Spleen (tissue), 11 donors: ENCODE measurements around the gene TAS1R1. TPM values are rescaled to one million over a fixed set of nuclear protein-coding genes. Genes with fewer than 3 reads are reported as not detected.

ENCODE experiments used
- DNase-seq: peaks from one replicate; pipeline ENCODE4 v3.0.0-alpha.2; 2020
- H3K27ac ChIP-seq, 8 donors: fragments of 200-600 bp; sonication (generic) in 7 of 8; 1 replicate in 4 of 8; 2 replicates in 4 of 8; pipeline versions ENCODE4 v1.5.0 to v1.8.0; 2016 to 2021; ENCODE audit warnings: inconsistent platforms in 4 of 8, mild to moderate bottlenecking in 4 of 8, moderate library complexity in 1 of 8
- H3K27me3 ChIP-seq, 7 donors: fragments of 200-600 bp; sonication (generic) in 6 of 7; replicated peaks in 1 of 7; 1 replicate in 4 of 7; 2 replicates in 3 of 7; pipeline versions ENCODE4 v1.5.0 to v1.8.0; 2016 to 2021; ENCODE audit warnings: inconsistent platforms in 3 of 7, mild to moderate bottlenecking in 1 of 7
- H3K36me3 ChIP-seq, 6 donors: fragments of 200-600 bp; sonication (generic) in 5 of 6; 1 replicate in 4 of 6; 2 replicates in 2 of 6; pipeline versions ENCODE4 v1.5.0 to v1.8.0; 2016 to 2021; ENCODE audit warnings: inconsistent platforms in 2 of 6
- H3K4me1 ChIP-seq, 6 donors: fragments of 200-600 bp; sonication (generic) in 5 of 6; 1 replicate in 3 of 6; 2 replicates in 3 of 6; pipeline versions ENCODE4 v1.5.0 to v1.8.0; 2016 to 2021; ENCODE audit warnings: inconsistent platforms in 3 of 6
- H3K4me3 ChIP-seq, 8 donors: fragments of 200-600 bp; sonication (generic) in 7 of 8; 1 replicate in 4 of 8; 2 replicates in 4 of 8; pipeline versions ENCODE4 v1.5.0 to v1.8.0; 2016 to 2021; ENCODE audit warnings: inconsistent platforms in 4 of 8, mild to moderate bottlenecking in 4 of 8, moderate library complexity in 2 of 8
- H3K9me3 ChIP-seq, 8 donors: fragments of 200-600 bp; sonication (generic) in 7 of 8; 1 replicate in 4 of 8; 2 replicates in 4 of 8; pipeline versions ENCODE4 v1.5.0 to v1.8.0; 2016 to 2021; ENCODE audit warnings: inconsistent platforms in 4 of 8
- CTCF ChIP-seq, 11 experiments: fragments of 200-600 bp in 7 of 11; fragments of 450-650 bp in 4 of 11; sonication (generic) in 4 of 11; IDR thresholded peaks in 8 of 11; conservative IDR thresholded peaks in 3 of 11; 1 replicate in 7 of 11; 2 replicates in 4 of 11; pipeline versions ENCODE4 v1.4.0 to v1.8.0; 2016 to 2021; ENCODE audit warnings: antibody characterized with exemption in 11 of 11, inconsistent platforms in 4 of 11, mild to moderate bottlenecking in 1 of 11
- POLR2A ChIP-seq, 3 donors: fragments of 450-650 bp; IDR thresholded peaks; one replicate each; pipeline ENCODE4 v1.5.1; 2017; ENCODE audit warnings: antibody characterized with exemption in 3 of 3, mild to moderate bottlenecking in 1 of 3
- POLR2AphosphoS5 ChIP-seq, 3 donors: sonication (generic); formaldehyde crosslinking; IDR thresholded peaks; one replicate each; pipeline ENCODE4 v1.5.1; 2017; ENCODE audit warnings: antibody characterized with exemption in 3 of 3
- WGBS, 5 donors: extraction: QIAGEN DNeasy Blood & Tissue Kit in 3 of 5; methylation state at CpG; one replicate each; pipeline versions ENCODE4 v1.1.5 to v1.1.7; 2013 to 2018; 5-methylcytosine and 5-hydroxymethylcytosine counted together
- intact Hi-C: fragments of 100-400 bp; cut with DNase I; formaldehyde crosslinking; loops from one replicate; pipeline ENCODE4 v1.15.0; 2023; ENCODE audit warnings: low total_unique reads
- polyA plus RNA-seq, 3 donors: library from polyadenylated mRNA; stranded (reverse); fragments of 200-250 nt; gene quantifications; one replicate each; pipeline ENCODE4 v1.2.1, GENCODE V29; 2013
- total RNA-seq, 7 donors: library from RNA; depleted of rRNA in 3 of 7; stranded (reverse); fragments of >200 nt in 3 of 7; fragmentation: NEBNext Ultra II Directional in 4 of 7; extraction: Animal tissue kit (Norgen Biotek cat#: 25700) in 4 of 7; gene quantifications; one replicate each; pipeline versions ENCODE4 v1.1.0 to v1.2.1, GENCODE V29; 2016 to 2021
- donor health status: healthy with polysubstance abuse.
- donor health status: DM: no; HTN: no; CAD: no; lungs with moderate emphysema.
- donor health status: DM: no; HTN: no; CAD: no.
- donor health status: Bipolar disorder and iron deficiency.
- donor health status: healthy.
- donor health status: DM: no; HTN: no; CAD: no.
- donor health status: DM: yes; HTN: yes; CAD: no.

The TAS1R1 gene
- total and polyA plus RNA-seq, 10 donors, result 0.09 to 0.88 (median 0.43) TPM

GRCh38 chr1:6621429-6622391, 66.6 kb downstream of the TAS1R1 start:
- peaks cover 0 to 71% (median 35%) of the 10 kb centered on the region in 6 donors for H3K36me3 ChIP-seq
- intact Hi-C loops, result loop anchor here (10.0 kb wide), 1 partner anchor 47 kb away; the partner anchor contains the start of gene ZBTB48
- no peak for TF ChIP-seq POLR2A (IDR thresholded peaks at IDR 0.05)
- no peak for TF ChIP-seq CTCF (IDR thresholded peaks at IDR 0.05 in 8 of 11, conservative IDR thresholded peaks at IDR 0.05 in 3 of 11)
- TF ChIP-seq POLR2AphosphoS5 (IDR thresholded peaks at IDR 0.05), result no peak

DNA sequence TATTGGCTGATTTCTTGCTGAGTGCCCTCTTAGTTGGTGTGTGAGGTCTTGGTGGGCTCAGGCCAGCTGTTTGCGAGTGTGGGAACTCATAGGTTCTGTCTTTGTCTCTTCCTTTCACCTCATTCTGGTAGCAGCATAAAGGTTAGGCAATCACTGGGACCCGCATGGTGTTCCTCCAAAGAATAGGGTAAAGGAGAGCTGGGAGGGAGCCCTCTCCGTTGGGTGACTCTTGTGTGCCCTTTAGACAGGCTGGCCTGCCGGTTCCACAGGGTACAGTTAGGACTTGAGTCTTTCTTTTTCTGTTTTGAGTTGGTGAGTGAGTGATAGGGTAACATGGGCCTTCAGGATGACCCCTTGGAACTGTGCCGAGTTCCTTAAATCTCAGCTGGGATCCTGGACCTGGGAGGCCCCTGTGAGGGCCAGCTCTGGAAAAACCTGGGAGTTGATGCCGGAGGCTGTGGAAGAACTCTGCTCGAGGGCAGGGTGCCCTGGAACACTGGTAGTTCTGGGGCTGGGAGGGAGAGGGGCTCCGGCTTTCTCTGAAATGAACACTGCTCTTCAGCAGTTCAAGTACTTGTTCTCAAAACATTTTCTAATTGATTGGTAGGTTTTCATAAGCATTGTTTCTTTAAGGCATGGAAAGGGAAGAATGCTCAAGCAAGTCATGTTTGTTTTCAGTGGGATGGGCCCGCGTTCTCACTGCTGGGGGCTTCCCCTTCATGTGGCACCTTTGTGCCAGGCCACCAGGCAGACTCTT, 67.5 kb downstream of the TAS1R1 start:
- Histone ChIP-seq H3K27me3 (no peaks in the 10 kb centered on the region), H3K4me1 (peaks cover 11 to 32% (median 28%) of the 10 kb centered on the region in 6 donors), H3K4me3 (no peak overlapping the region), H3K27ac (no peak overlapping the region), H3K9me3 (no peaks in the 10 kb centered on the region), H3K36me3 (peaks cover 0 to 71% (median 35%) of the 10 kb centered on the region in 6 donors)
- intact Hi-C loops, result loop anchor here (10.0 kb wide), 1 partner anchor 48 kb away; the partner anchor contains the start of gene ZBTB48
- DNase-seq, result no peak
- TF ChIP-seq CTCF (IDR thresholded peaks at IDR 0.05 in 8 of 11, conservative IDR thresholded peaks at IDR 0.05 in 3 of 11) (no peak), POLR2A (IDR thresholded peaks at IDR 0.05) (no peak), POLR2AphosphoS5 (IDR thresholded peaks at IDR 0.05) (no peak)
- 90 to 93% (median 91%) methylated on average over 10 of the region's 10 CpGs for WGBS, 5 donors

More at GRCh38 chr1:6621429-6622391, 66.6 kb downstream of the TAS1R1 start:
- Histone ChIP-seq H3K27ac (no peak overlapping the region), H3K9me3 (no peaks in the 10 kb centered on the region), H3K27me3 (no peaks in the 10 kb centered on the region), H3K4me1 (peaks cover 10 to 30% (median 22%) of the 10 kb centered on the region in 6 donors), H3K4me3 (no peak overlapping the region)
- 89 to 94% (median 93%) methylated on average over 41 of the region's 41 CpGs for WGBS, 5 donors
- DNase-seq, result no peak

GRCh38 chr1:6623269-6623965, 68.3 kb downstream of the TAS1R1 start:
- TF ChIP-seq POLR2A (IDR thresholded peaks at IDR 0.05) (no peak), POLR2AphosphoS5 (IDR thresholded peaks at IDR 0.05) (no peak), CTCF (IDR thresholded peaks at IDR 0.05 in 8 of 11, conservative IDR thresholded peaks at IDR 0.05 in 3 of 11) (no peak)
- WGBS, 5 donors, result 82 to 89% (median 89%) methylated on average over 14 of the region's 14 CpGs
- no peak for DNase-seq
- Histone ChIP-seq H3K27me3 (no peaks in the 10 kb centered on the region), H3K9me3 (no peaks in the 10 kb centered on the region), H3K4me3 (no peak overlapping the region), H3K4me1 (peaks cover 11 to 39% (median 32%) of the 10 kb centered on the region in 6 donors), H3K27ac (no peak overlapping the region), H3K36me3 (peaks cover 0 to 71% (median 39%) of the 10 kb centered on the region in 6 donors)
- intact Hi-C loops, result loop anchor here (10.0 kb wide), 1 partner anchor 49 kb away; the partner anchor contains the start of gene ZBTB48
